CD14-positive monocyte (primary cell): ENCODE measurements around the gene KCNJ11. TPM values are rescaled to one million over a fixed set of nuclear protein-coding genes. Genes with fewer than 3 reads are reported as not detected.

Experiments
- DNase-seq, 3 donors: peaks; one replicate each; pipeline ENCODE4 v3.0.0-alpha.2; 2011 to 2022
- H2AFZ ChIP-seq: 2 replicates; pipeline ENCODE4 v1.6.0; 2012; ENCODE audit warnings: mild to moderate bottlenecking, low read depth, low read length, inconsistent platforms; ENCODE audit not compliant: insufficient read depth, poor library complexity, severe bottlenecking
- H3K27ac ChIP-seq, 2 donors: 1 replicate in 1 of 2; 2 replicates in 1 of 2; pipeline ENCODE4 v1.5.1; 2012 to 2013; ENCODE audit warnings: low read length in 2 of 2, control low read depth in 1 of 2, inconsistent platforms in 1 of 2, low read depth in 1 of 2, mild to moderate bottlenecking in 1 of 2
- H3K27me3 ChIP-seq, 2 donors: one replicate each; pipeline versions ENCODE4 v1.6.0 to v1.6.1; 2011 to 2013; ENCODE audit warnings: low read length in 2 of 2; ENCODE audit not compliant: control insufficient read depth in 2 of 2, insufficient read depth in 2 of 2
- H3K36me3 ChIP-seq, 2 donors: replicated peaks in 1 of 2; 1 replicate in 1 of 2; 2 replicates in 1 of 2; pipeline versions ENCODE4 v1.5.1 to v1.6.1; 2012 to 2013; ENCODE audit warnings: low read length in 2 of 2, control low read depth in 1 of 2, inconsistent platforms in 1 of 2, mild to moderate bottlenecking in 1 of 2; ENCODE audit not compliant: insufficient read depth in 2 of 2, control insufficient read depth in 1 of 2
- H3K4me1 ChIP-seq, 2 donors: 1 replicate in 1 of 2; 2 replicates in 1 of 2; pipeline versions ENCODE4 v1.5.1 to v1.6.1; 2012 to 2013; ENCODE audit warnings: low read length in 2 of 2, control low read depth in 1 of 2, inconsistent platforms in 1 of 2, mild to moderate bottlenecking in 1 of 2, moderate library complexity in 1 of 2; ENCODE audit not compliant: insufficient read depth in 2 of 2, control insufficient read depth in 1 of 2
- H3K4me2 ChIP-seq: replicated peaks from 2 replicates; pipeline ENCODE3; 2012; ENCODE audit warnings: low read length, moderate library complexity, mild to moderate bottlenecking; ENCODE audit not compliant: poor library complexity, severe bottlenecking; ENCODE audit errors: extremely low read depth
- H3K4me3 ChIP-seq, 3 experiments: fragments of 200-600 bp in 1 of 3; sonication (generic) in 1 of 3; replicated peaks in 1 of 3; 1 replicate in 2 of 3; 2 replicates in 1 of 3; pipeline ENCODE4 v1.5.1; 2011 to 2013; ENCODE audit warnings: low read length in 3 of 3, mild to moderate bottlenecking in 3 of 3, control low read depth in 2 of 3, low read depth in 2 of 3, inconsistent platforms in 1 of 3, moderate library complexity in 1 of 3
- H3K79me2 ChIP-seq: 2 replicates; pipeline ENCODE4 v1.6.0; 2012; ENCODE audit warnings: mild to moderate bottlenecking, control low read depth, inconsistent platforms, low read length, moderate library complexity; ENCODE audit not compliant: insufficient read depth
- H3K9ac ChIP-seq: 2 replicates; pipeline ENCODE4 v1.6.0; 2017; ENCODE audit warnings: low read length, mild to moderate bottlenecking; ENCODE audit not compliant: insufficient read depth, poor library complexity, severe bottlenecking
- H3K9me3 ChIP-seq, 2 donors: replicated peaks in 1 of 2; 1 replicate in 1 of 2; 2 replicates in 1 of 2; pipeline versions ENCODE4 v1.5.1 to v1.6.1; 2012 to 2013; ENCODE audit warnings: low read length in 2 of 2, control low read depth in 1 of 2; ENCODE audit not compliant: control insufficient read depth in 1 of 2, insufficient read depth in 1 of 2
- H4K20me1 ChIP-seq: 2 replicates; pipeline ENCODE4 v1.6.0; 2012; ENCODE audit warnings: mild to moderate bottlenecking, low read length, control low read depth, moderate library complexity; ENCODE audit not compliant: insufficient read depth
- H3K27ac Mint-ChIP-seq, 7 donors: one replicate each; pipeline ENCODE4 v1.8.0; 2020; ENCODE audit warnings: mild to moderate bottlenecking in 7 of 7, mixed read lengths in 7 of 7, moderate library complexity in 6 of 7, inconsistent platforms in 2 of 7
- H3K27me3 Mint-ChIP-seq, 3 donors: one replicate each; pipeline ENCODE4 v1.8.0; 2021 to 2022; ENCODE audit warnings: low read depth in 3 of 3, mild to moderate bottlenecking in 3 of 3, mixed read lengths in 3 of 3, moderate library complexity in 3 of 3, inconsistent platforms in 1 of 3
- H3K36me3 Mint-ChIP-seq, 2 donors: one replicate each; pipeline ENCODE4 v1.8.0; 2020; ENCODE audit warnings: mixed read lengths in 2 of 2, inconsistent platforms in 1 of 2, mild to moderate bottlenecking in 1 of 2
- H3K4me1 Mint-ChIP-seq: one replicate; pipeline ENCODE4 v1.8.0; 2020; ENCODE audit warnings: mild to moderate bottlenecking, mixed read lengths
- H3K4me3 Mint-ChIP-seq, 2 donors: one replicate each; pipeline ENCODE4 v1.8.0; 2020; ENCODE audit warnings: mild to moderate bottlenecking in 2 of 2, mixed read lengths in 2 of 2, moderate library complexity in 1 of 2
- H3K9me3 Mint-ChIP-seq, 7 donors: one replicate each; pipeline ENCODE4 v1.8.0; 2020 to 2022; ENCODE audit warnings: mixed read lengths in 7 of 7, mild to moderate bottlenecking in 6 of 7, moderate library complexity in 6 of 7, inconsistent platforms in 2 of 7
- WGBS: methylation state at CpG from one replicate; pipeline ENCODE4 v1.1.5; 2013; ENCODE audit warnings: missing lambda C conversion rate; ENCODE audit not compliant: insufficient coverage; 5-methylcytosine and 5-hydroxymethylcytosine counted together
- intact Hi-C, 2 donors: fragments of 100-400 bp; cut with micrococcal nuclease; formaldehyde crosslinking; loops; one replicate each; pipeline versions ENCODE4 v1.15.0 to v1.15.1; 2023
- polyA plus RNA-seq, 3 donors: library from polyadenylated mRNA; depleted of rRNA in 1 of 3; unstranded in 2 of 3; stranded (reverse) in 1 of 3; fragments of 300-500 nt in 2 of 3; fragments of >200 nt in 1 of 3; fragmentation: Illumina TruSeq in 2 of 3; gene quantifications; 1 replicate in 2 of 3; 2 replicates in 1 of 3; pipeline ENCODE4 v1.2.3, GENCODE V29; 2012 to 2021
- TF ChIP-seq, protein P1 (sequence below): fragments of 200-600 bp; IDR thresholded peaks from one replicate; pipeline ENCODE4 v1.8.0; 2022; ENCODE audit warnings: antibody characterized with exemption, mild to moderate bottlenecking

Gene KCNJ11
- polyA plus RNA-seq, 3 donors, result 0.09 TPM; not detected in 2

DNA sequence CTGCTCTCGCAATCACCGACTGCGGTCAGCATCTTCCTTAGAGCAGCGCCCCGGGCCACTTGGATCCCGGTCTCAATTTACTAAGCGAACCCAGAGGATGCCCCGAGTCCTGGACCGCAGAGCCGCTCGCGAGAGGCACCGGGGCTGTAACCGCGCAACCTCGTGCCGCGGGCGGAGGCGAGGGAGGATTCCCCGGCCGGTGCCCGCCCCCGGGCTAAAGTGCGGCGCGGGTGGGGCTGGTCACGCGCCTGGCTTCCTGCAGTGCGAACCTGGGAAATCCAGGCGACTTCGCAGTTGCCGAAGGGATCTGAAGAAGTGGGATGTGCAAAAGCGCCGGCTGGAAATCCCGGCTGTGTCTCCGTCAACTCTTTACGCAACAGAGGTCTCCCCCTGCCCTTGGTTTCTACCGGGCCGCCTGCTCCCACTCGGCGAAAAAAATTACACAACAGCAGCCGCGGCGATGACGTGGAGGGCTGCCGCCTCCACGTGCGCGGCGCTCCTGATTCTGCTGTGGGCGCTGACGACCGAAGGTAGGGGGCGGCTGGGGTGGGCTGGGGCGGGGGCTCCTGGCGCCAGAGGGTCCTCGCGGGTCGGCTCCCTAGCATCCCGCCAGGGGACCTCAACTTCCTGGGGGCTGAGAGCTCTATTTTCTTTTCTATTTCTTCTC lies 36.8 kb downstream of the KCNJ11 start, which contains the start of gene NCR3LG1:
Gene NCR3LG1, plus strand, starts transcription at position 291 of the 667 bp plus-strand sequence. Its CDS starts 170 bp downstream, at position 461.
- H4K20me1 ChIP-seq, result no peaks in the 10 kb centered on the region
- no peaks in the 10 kb centered on the region for H3K36me3 ChIP-seq
- TF ChIP-seq, protein P1, sequence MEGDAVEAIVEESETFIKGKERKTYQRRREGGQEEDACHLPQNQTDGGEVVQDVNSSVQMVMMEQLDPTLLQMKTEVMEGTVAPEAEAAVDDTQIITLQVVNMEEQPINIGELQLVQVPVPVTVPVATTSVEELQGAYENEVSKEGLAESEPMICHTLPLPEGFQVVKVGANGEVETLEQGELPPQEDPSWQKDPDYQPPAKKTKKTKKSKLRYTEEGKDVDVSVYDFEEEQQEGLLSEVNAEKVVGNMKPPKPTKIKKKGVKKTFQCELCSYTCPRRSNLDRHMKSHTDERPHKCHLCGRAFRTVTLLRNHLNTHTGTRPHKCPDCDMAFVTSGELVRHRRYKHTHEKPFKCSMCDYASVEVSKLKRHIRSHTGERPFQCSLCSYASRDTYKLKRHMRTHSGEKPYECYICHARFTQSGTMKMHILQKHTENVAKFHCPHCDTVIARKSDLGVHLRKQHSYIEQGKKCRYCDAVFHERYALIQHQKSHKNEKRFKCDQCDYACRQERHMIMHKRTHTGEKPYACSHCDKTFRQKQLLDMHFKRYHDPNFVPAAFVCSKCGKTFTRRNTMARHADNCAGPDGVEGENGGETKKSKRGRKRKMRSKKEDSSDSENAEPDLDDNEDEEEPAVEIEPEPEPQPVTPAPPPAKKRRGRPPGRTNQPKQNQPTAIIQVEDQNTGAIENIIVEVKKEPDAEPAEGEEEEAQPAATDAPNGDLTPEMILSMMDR, result no peak
- peaks cover 0 to 11% of the 10 kb centered on the region in 2 donors for H3K27me3 ChIP-seq
- intact Hi-C loops, result loop anchor here (5.0 to 10.0 kb wide), 3 partner anchors 74 to 137 kb away; partner anchors contain the start of gene NUCB2 (in 1 of the 2)
- H3K27me3 Mint-ChIP-seq, result peaks cover 4 to 26% (median 13%) of the 10 kb centered on the region in 3 donors
- H3K4me1 ChIP-seq, result peaks cover 27 to 34% of the 10 kb centered on the region in 2 donors
- H3K4me3 Mint-ChIP-seq, result peak within 1 kb of the TSS; percentile 94 to 96
- H3K9me3 ChIP-seq, result no peaks in the 10 kb centered on the region
- peaks cover 29% of the 10 kb centered on the region for H3K4me1 Mint-ChIP-seq
- peak within 1 kb of the TSS in 6 of 7 donors; percentile 26 to 92 (median 89) for H3K27ac Mint-ChIP-seq
- H3K27ac ChIP-seq, result peak within 1 kb of the TSS in 1 of 2 donors; percentile 64
- H3K36me3 Mint-ChIP-seq, result peaks cover 0 to 2% of the 10 kb centered on the region in 2 donors
- peak within 1 kb of the TSS; percentile 75 for H3K4me2 ChIP-seq
- H2AFZ ChIP-seq, result peak within 1 kb of the TSS; percentile 84
- peak within 1 kb of the TSS; percentile 52 to 73 (median 60) for H3K4me3 ChIP-seq
- H3K9ac ChIP-seq, result peak within 1 kb of the TSS; percentile 68
- whole genome bisulfite sequencing, result under 1% methylated on average over 51 of the region's 61 CpGs
- no peaks in the 10 kb centered on the region for H3K79me2 ChIP-seq
- H3K9me3 Mint-ChIP-seq, result peaks cover 0 to 8% (median 3%) of the 10 kb centered on the region in 7 donors
- DNase-seq, result peak; percentile 76 to 98 (median 86)

DNA sequence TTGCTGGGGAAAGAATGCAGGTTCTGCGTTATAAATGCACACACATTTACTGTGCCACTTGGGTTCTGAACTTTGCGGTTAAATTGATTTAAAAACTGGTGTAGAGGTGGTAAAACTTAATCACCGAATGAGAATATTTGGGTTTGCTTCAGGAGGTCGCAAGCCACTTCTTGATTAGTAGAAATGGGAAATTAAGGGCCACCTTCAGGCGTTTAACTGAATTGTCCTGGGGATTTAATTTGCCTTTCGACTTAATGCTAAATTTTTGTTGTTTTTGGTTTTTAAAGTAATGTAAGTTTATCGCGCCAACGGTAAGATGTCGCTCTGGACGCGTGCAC lies 37.3 kb downstream of the KCNJ11 start:
- peak overlapping the region; percentile 68 for H3K9ac ChIP-seq
- DNase-seq, result no peak
- no peaks in the 10 kb centered on the region for H3K36me3 ChIP-seq
- intact Hi-C loops, result loop anchor here (5.0 to 10.0 kb wide), 3 partner anchors 74 to 136 kb away; partner anchors contain the start of gene NUCB2 (in 1 of the 2)
- H3K27me3 ChIP-seq, result peaks cover 0 to 11% of the 10 kb centered on the region in 2 donors
- H3K27ac ChIP-seq, result peak overlapping the region in 1 of 2 donors; percentile 5
- H3K9me3 ChIP-seq, result no peaks in the 10 kb centered on the region
- peaks cover 0 to 2% of the 10 kb centered on the region in 2 donors for H3K36me3 Mint-ChIP-seq
- peaks cover 29% of the 10 kb centered on the region for H3K4me1 Mint-ChIP-seq
- peaks cover 4 to 26% (median 13%) of the 10 kb centered on the region in 3 donors for H3K27me3 Mint-ChIP-seq
- peaks cover 27 to 34% of the 10 kb centered on the region in 2 donors for H3K4me1 ChIP-seq
- no peaks in the 10 kb centered on the region for H3K79me2 ChIP-seq
- peak overlapping the region; percentile 94 to 96 for H3K4me3 Mint-ChIP-seq
- peak overlapping the region; percentile 75 for H3K4me2 ChIP-seq
- WGBS, result 22% methylated on average over 11 of the region's 12 CpGs
- H3K27ac Mint-ChIP-seq, result peak overlapping the region in 4 of 7 donors; percentile 56 to 92 (median 84)
- H2AFZ ChIP-seq, result peak overlapping the region; percentile 84
- H3K4me3 ChIP-seq, result peak overlapping the region; percentile 52 to 73 (median 60)
- TF ChIP-seq, protein P1, result peak; percentile 22
- peaks cover 0 to 7% (median 3%) of the 10 kb centered on the region in 7 donors for H3K9me3 Mint-ChIP-seq
- H4K20me1 ChIP-seq, result no peaks in the 10 kb centered on the region
